Dedifferentiated amniotic fluid mesenchymal stem cell (primary cell): Measurements from ENCODE around the gene TRAPPC5.

Source experiments
- DNase-seq: peaks from one replicate; pipeline ENCODE4 v3.0.0-alpha.2; 2016; ENCODE audit errors: extremely low spot score

Gene TRAPPC5

DNA sequence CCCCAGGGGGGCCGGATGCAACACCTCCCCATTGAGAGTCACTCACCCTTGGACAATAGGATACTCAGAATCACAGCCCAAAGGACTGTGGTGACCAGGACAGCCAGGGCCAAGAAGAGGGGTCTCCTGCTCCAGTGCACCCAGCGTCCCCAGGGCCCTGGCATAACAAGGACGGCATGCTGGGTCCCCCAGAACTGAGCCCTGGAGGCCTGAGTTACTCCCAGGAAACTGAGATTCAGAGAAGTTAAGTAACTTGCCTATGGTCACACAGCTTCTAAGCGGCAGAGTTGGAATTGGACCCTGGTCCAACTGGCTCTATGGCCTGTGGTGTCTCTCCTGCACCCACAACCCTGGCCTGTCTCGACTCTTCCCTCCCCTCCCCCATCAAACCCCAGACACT lies 51.0 kb downstream of the TRAPPC5 start:
- DNase-seq = no peak

DNA sequence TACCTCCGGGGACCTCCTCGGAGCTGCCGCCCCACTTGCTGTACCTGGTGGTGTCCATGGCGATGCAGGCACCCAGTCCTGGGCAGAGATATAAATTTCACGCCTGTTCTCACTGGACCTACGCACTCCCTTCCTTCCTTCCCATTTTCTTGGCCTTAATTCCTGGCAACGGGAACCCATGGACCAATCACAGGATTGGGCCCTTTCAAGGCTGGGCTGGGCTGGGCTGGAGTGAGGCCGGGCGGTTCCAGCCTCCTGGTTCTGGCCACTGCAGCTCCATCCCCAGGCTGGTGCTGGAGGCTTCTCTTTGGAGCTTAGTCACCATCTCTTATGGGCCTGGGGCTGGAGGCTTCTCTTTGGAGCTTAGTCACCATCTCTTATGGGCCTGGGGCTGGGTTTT lies 51.4 kb downstream of the TRAPPC5 start, which contains the start of gene CLEC4G:
TSS of gene CLEC4G (minus strand) at position 66 of the 400 bp plus-strand sequence. CDS start at position 58, 8 bp downstream.
- DNase-seq = no peak

- no peak for DNase-seq
Measured at GRCh38 chr19:7733376-7733775, 52.7 kb downstream of the TRAPPC5 start.

GRCh38 chr19:7734220-7735203 lies 53.9 kb downstream of the TRAPPC5 start:
- no peak for DNase-seq

DNA sequence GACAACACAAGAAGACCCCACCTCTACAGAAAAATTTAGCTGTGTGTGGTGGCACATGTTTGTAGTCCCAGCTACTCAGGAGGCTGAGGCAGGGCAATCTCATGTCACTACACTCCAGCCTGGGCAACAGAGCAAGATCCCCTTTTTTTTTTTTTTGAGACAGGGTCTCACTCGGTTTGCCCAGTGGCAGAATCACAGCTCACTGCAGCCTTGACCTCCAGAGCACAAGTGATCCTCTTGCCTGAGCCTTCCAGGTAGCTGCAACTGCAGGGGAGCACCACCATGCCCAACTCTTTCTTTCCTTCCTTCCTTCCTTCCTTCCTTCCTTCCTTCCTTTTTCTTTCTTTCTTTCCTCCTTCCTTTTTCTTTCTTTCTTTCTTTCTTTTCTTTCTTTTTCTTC lies 55.5 kb downstream of the TRAPPC5 start:
- no peak for DNase-seq

DNA sequence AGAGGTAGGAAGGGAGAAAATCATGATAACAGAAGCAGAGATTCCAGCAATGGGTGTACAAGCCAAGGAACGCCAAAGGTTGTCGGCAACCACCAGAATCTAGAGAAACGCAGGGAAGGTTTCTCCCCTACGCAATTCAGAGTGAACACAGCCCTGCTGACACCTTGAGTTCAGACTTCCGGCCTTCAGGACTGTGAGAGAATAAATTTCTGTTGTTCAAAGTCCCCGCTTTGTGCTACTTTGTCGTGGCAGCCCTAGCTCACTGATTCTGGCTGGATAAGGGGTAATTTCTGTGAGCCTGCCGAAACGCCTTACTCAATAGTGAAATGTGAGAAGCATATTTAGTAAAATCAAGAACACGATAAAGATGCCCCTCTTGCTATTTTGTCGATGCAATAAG lies 56.6 kb downstream of the TRAPPC5 start:
- DNase-seq = no peak
